MG63 (cell line): ENCODE data around the gene IL12RB2. TPM values are rescaled to one million over a fixed set of nuclear protein-coding genes. Genes with fewer than 3 reads are reported as not detected.
"Not testable (repeated sequence)": the region's sequence is repeated elsewhere in the genome, so short reads cannot be mapped to it uniquely, and the experiment has no call there.

Source experiments
- DNase-seq: peaks from one replicate; pipeline ENCODE4 v3.0.0-alpha.2; 2020
- H3K27me3 ChIP-seq: fragments of 250-450 bp; sonication (Bioruptor Pico); 2 replicates; pipeline ENCODE4 v1.5.1; 2020; ENCODE audit warnings: mild to moderate bottlenecking, moderate library complexity
- H3K36me3 ChIP-seq: fragments of 250-450 bp; sonication (Bioruptor Pico); 2 replicates; pipeline ENCODE4 v1.5.1; 2020; ENCODE audit warnings: mild to moderate bottlenecking, moderate library complexity
- H3K4me3 ChIP-seq: fragments of 250-450 bp; sonication (Bioruptor Pico); 2 replicates; pipeline ENCODE4 v1.5.1; 2020; ENCODE audit warnings: mild to moderate bottlenecking, moderate library complexity
- H3K9me3 ChIP-seq: fragments of 250-450 bp; sonication (Bioruptor Pico); 2 replicates; pipeline ENCODE4 v1.5.1; 2020; ENCODE audit warnings: mild to moderate bottlenecking, moderate library complexity
- total RNA-seq: library from RNA; depleted of rRNA; stranded (reverse); fragments of >200 nt; shearing (Covaris generic); gene quantifications from 2 replicates; pipeline ENCODE4 v1.2.3, GENCODE V29; 2014; ENCODE audit warnings: low replicate concordance

Gene IL12RB2
- total RNA-seq, 1 experiment from 2014 or later: not detected

DNA sequence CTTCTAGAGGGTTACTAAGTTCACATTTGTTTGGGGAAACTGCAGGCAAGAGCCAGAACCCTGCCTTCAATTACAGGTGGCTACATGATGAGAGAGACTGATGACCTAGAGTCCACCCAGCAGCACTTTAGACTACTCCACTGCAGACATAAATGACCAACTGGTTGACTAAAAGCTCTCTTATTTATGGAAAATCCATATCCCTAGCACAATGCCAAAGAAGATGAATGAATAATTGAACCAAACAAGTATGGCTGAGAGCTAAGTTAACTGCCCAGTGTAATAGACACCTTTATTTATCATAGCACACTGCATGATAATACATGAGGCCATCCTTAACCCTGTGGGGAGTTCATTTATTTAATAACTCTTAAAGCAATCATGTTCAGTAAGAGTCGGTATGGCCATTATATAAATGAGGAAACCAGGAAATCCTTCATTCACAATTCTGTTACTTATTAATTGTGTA is 60.4 kb downstream of the IL12RB2 start:
- H3K27me3 ChIP-seq: no peaks in the 10 kb centered on the region
- no peaks in the 10 kb centered on the region for H3K9me3 ChIP-seq
- DNase-seq: no peak
- no peaks in the 10 kb centered on the region; the same call in none of the 2 replicates for H3K36me3 ChIP-seq
- H3K4me3 ChIP-seq: no peak overlapping the region

DNA sequence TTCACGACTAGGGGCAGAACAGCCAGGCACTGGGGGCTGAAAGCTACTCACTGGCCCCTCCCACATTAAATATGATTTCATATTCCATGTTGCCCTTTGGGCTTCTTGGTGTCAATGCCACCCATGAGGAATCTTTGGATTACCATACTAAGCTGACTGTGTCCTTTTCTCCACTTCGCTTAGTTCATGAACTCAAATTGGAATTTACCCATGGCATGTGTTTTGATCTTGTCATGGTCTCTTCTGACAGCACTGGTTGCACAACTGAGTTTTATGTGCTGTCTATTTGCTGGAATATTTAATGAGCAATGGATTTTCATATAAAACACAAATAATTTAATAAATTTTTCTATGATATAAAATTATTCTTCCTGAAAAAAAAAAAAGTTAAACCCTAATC is 63.4 kb downstream of the IL12RB2 start:
- no peaks in the 10 kb centered on the region for H3K9me3 ChIP-seq
- no peak for DNase-seq
- no peaks in the 10 kb centered on the region; the same call in 1 of the 2 replicates for H3K36me3 ChIP-seq
- H3K4me3 ChIP-seq: no peak overlapping the region
- H3K27me3 ChIP-seq: no peaks in the 10 kb centered on the region

DNA sequence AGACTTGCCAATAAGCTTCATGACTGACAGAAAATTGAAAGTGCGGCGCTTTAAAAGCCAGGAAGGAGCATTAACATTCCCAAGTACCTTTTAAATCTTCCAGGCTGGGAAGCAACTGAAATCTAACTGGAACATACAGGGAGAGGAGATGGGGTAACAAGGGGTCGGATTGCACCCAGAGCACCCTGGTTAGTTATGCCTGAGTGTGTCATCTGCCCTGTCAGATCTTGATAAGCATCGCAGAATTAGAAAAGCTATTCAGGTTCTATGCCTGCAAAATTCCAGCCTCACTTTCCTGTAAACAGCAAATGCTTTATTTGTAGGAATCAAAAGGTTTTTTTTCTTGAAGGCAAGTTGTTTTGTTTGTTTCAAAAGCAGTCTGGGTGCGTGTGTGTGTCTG is 64.0 kb downstream of the IL12RB2 start:
- H3K4me3 ChIP-seq: no peak overlapping the region
- no peaks in the 10 kb centered on the region; the same call in 1 of the 2 replicates for H3K36me3 ChIP-seq
- DNase-seq: no peak
- no peaks in the 10 kb centered on the region for H3K27me3 ChIP-seq
- H3K9me3 ChIP-seq: no peaks in the 10 kb centered on the region

DNA sequence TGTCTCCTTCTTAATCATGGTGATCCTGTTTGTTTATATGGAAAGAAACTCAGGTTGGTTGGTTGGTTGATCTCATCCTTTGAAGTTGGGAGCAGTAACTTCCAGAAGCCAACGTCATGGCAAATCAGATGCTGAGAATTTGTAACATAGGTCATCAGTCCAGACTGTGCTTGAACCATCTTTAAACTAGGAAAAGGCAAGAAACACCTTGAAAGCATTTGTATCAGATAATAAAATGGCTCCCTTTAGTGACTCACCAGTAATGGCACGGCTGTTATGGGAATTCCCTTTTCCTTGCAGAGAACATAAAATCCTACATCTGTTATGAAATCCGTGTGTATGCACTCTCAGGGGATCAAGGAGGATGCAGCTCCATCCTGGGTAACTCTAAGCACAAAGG is 64.5 kb downstream of the IL12RB2 start:
- H3K36me3 ChIP-seq: peaks cover under 1% of the 10 kb centered on the region
- no peak for DNase-seq
- H3K4me3 ChIP-seq: no peak overlapping the region
- H3K27me3 ChIP-seq: no peaks in the 10 kb centered on the region
- H3K9me3 ChIP-seq: no peaks in the 10 kb centered on the region

DNA sequence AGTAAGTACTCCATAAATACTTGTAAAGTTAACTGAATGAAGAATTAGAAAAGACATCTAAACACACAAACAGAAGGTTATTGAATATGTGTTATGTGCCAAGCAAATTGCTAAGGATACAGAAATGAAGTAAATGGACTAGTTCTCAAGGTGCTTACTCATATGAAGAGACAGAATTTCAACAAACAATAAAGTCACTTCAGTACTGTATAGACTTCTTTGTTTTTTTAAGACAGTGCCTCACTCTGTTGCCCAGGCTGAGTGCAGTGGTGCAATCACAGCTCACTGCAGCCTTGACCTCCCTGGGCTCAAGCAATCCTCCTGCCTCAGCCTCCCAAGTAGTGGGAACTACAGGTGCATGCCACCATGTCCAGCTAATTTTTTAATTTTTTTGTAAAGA is 65.2 kb downstream of the IL12RB2 start:
- Histone ChIP-seq H3K9me3 (no peaks in the 10 kb centered on the region), H3K36me3 (peaks cover 3% of the 10 kb centered on the region), H3K4me3 (no peak overlapping the region), H3K27me3 (no peaks in the 10 kb centered on the region)
- DNase-seq: no peak

DNA sequence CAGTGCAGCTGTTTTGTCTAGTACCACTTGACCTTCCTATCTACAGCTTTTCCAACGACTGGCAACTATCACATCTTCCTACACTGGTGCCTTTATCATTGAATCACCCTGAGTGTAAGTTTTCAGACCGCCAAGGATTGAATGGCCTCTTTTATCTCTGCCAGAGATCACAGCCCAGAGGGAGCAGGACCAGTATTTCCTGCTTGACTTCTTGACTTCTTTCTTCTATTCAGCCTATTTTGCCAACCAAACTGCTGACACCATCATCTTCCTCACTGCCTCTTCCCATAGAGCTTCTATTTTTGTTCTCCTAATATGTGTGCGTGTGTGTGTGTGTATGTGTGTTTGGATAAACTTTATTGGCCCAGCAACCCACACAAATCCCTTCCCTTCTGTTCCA is 68.7 kb downstream of the IL12RB2 start:
- H3K27me3 ChIP-seq: no peaks in the 10 kb centered on the region
- no peak overlapping the region for H3K4me3 ChIP-seq
- no peak for DNase-seq
- no peaks in the 10 kb centered on the region for H3K9me3 ChIP-seq
- peaks cover 8% of the 10 kb centered on the region for H3K36me3 ChIP-seq

DNA sequence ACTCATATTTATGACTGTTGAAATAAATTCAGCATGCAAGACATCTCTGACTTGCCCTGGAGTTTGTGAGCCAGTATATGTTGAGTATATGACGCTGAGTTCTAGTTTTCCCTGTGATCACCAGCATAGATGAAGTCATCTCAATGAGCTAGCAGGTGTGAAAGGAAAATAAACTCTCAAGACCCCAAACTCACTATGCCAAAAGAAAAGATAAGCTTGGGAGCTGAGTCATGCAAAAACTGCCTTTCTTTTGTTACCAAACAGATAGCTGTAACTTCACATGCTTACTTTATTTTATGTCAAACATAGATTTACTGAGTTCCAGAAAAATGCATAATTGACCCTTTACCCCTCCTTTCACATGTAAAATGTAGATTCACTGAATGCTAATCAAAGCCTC is 69.6 kb downstream of the IL12RB2 start:
- peaks cover 8% of the 10 kb centered on the region for H3K36me3 ChIP-seq
- H3K9me3 ChIP-seq: no peaks in the 10 kb centered on the region
- H3K4me3 ChIP-seq: no peak overlapping the region
- DNase-seq: no peak
- no peaks in the 10 kb centered on the region for H3K27me3 ChIP-seq

DNA sequence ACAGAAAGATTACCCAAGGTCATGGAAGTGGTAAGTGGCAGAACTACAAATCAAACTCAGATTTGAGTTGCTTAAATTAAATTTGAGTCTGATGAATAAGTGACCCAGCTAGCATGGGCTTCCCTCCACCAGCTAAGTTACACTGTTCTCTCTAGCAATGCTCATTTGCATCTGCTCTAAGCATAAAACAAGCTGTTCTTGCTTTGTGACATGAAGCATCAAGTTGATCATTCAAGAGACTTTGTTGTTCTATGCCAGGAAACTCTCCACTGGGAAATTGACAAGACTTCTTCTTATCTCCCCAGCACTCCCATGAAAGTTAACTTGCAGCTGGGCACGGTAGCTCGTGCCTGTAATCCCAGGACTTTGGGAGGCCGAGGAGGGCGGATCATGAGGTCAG is 73.5 kb downstream of the IL12RB2 start:
- peaks cover 13% of the 10 kb centered on the region for H3K9me3 ChIP-seq
- no peak overlapping the region for H3K4me3 ChIP-seq
- DNase-seq: no peak
- no peaks in the 10 kb centered on the region for H3K27me3 ChIP-seq
- H3K36me3 ChIP-seq: peaks cover 30% of the 10 kb centered on the region

DNA sequence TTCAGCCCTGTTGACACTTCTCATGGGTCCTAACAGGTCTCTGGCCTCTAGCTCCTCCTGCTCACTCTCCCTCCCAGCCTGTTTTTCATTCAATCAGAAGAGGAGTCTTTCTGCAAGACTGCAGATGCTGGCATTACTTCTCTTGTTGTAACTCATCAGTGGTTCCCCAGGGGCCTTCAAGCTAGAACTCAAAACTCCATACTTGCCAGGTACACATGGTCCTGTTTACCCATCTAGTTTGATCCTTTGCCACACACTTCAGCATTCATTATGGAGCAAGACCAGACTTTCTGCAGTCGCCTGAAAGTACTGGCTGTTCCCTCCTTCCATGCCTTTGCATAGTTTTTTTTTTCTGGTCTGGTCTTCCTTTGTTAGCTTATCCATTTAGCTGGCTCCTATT is 74.6 kb downstream of the IL12RB2 start:
- DNase-seq: no peak
- Histone ChIP-seq H3K36me3 (peaks cover 33% of the 10 kb centered on the region), H3K27me3 (no peaks in the 10 kb centered on the region), H3K4me3 (no peak overlapping the region), H3K9me3 (peaks cover 13% of the 10 kb centered on the region)

DNA sequence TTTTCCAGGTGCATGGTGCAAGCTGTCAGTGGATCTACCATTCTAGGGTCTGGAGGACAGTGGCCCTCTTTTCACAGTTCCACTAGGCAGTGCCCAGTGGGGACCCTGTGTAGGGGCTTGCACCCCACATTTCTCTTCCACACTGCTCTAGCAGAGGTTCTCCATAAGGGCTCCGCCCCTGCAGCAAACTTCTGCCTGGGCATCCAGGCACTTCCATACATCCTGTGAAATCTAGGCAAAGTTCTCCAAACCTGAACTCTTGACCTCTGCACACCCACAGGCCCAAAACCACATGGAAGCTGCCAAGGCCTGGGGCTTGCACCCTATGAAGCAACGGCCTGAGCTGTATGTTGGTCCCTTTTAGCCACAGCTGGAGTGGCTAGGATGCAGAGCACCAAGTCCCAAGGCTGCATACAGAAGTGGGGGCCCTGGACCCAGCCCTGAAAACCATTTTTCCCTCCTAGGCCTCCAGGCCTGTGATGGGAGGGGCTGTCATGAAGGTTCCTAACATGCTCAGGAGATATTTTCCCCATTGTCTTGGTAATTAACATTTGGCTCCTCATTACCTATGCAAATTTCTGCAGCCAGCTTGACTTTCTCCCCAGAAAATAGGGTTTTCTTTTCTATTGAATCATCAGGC is 76.4 kb downstream of the IL12RB2 start:
- no peak for DNase-seq
- Histone ChIP-seq H3K36me3 (peaks cover 39% of the 10 kb centered on the region), H3K4me3 (no peak overlapping the region)

DNA sequence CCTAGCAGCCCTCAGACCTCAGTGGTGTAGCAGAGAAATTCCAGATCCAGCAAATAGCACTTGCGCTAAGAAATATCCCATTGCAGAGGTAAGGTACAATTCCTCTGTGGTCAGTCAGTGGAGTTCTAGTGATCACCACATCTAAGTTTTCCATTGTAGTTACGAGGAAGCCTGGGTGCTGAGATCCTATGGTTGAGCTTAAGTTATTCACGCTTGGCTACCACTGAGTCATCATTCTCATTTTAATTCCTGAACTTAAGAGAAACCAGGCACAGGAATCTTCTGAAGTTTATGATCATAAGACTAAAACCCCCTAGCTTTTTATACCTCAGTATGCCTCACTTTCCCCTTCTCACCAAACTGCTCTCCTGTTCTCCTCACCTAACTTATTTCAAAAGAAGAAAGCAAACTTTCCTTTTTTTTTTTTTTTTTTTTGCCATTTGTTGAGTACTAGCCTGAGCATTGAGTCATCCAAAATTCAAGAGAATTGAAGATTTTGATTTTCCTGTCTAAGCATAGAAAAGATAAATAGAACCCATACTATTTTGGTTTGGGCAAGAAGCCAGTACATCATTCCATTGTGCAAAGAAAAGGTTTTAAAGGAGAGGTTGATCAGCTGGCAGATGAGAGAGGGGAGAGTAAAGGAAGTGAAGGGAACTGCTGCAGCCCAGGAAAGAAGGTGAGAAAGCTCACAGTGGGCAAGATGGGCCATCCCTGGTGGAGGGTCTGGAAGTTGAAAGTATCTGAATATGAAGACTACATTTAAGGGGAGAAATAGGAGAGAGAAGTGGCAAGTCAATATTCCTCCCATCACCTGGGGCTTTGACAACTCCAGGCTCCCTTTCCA is 82.6 kb downstream of the IL12RB2 start:
- Histone ChIP-seq H3K36me3 (peaks cover 36% of the 10 kb centered on the region), H3K9me3 (peaks cover 3% of the 10 kb centered on the region), H3K27me3 (no peaks in the 10 kb centered on the region), H3K4me3 (no peak overlapping the region)
- DNase-seq: no peak

More for the DNA sequence above, 76.4 kb downstream of the IL12RB2 start:
- Histone ChIP-seq H3K9me3 (peaks cover 13% of the 10 kb centered on the region), H3K27me3 (no peaks in the 10 kb centered on the region)

DNA sequence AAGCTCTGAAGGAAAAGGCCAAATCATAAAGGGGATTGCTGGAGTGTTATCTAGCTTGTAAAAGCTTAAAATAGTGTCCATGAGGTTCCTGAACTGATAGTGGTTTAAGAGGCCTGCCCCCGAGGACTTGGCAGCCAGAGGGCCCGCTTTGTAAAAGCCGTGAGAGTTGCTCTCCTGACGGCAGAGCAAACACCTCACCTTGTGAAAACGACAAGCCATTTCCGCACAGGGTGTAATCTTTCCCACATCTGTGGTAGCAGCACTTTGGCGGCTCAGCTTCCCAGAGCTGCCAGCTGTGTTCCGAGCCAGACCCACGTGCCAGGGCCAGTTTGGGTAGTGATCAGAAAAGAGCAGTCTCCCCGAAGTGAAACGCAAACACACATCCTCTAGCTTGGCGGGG is 85.6 kb downstream of the IL12RB2 start:
- H3K36me3 ChIP-seq: peaks cover 28% of the 10 kb centered on the region
- no peaks in the 10 kb centered on the region for H3K9me3 ChIP-seq
- no peak for DNase-seq
- no peaks in the 10 kb centered on the region for H3K27me3 ChIP-seq
- H3K4me3 ChIP-seq: no peak overlapping the region

DNA sequence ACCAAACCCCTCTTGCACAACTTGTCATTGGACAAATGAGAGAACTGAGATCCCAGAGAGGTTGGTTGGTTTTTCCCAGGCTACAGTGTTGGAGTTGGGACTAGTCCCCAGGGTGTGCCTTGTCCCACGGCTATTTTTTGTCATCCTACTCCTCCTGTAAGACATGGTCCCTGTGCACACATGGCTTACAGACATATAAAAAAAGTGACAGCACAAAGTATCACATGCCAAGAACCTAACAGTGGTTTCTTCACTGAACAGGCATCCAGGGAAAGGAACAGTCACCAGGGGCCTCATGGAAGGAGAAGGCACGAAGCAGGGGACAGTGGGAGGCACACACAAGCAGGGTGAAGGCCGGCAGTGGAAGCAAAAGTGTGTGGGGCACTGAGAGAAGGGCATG is 86.1 kb downstream of the IL12RB2 start:
- Histone ChIP-seq H3K9me3 (no peaks in the 10 kb centered on the region), H3K4me3 (no peak overlapping the region), H3K27me3 (no peaks in the 10 kb centered on the region), H3K36me3 (peaks cover 28% of the 10 kb centered on the region)
- no peak for DNase-seq

DNA sequence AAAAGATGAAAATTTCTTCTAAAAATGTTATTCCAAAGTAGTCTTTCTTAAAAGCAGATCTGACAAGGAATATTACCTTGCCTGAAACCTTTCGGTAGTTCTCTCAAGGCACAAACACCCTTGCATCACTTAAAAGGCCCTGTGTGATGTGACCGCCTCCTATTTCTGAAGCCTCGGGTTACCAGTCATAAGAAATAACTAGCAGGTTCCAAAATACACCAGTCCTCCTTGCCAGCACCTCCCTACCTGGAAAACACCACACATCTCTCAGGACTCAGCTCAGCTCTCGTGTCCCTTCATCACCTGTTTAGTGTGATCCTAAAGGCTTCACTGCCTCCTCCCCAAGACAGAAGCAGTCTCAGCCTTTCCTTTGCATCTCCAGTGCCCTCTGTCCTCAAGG is 86.9 kb downstream of the IL12RB2 start:
- H3K27me3 ChIP-seq: no peaks in the 10 kb centered on the region
- H3K36me3 ChIP-seq: peaks cover 28% of the 10 kb centered on the region
- no peaks in the 10 kb centered on the region for H3K9me3 ChIP-seq
- DNase-seq: no peak
- no peak overlapping the region for H3K4me3 ChIP-seq

DNA sequence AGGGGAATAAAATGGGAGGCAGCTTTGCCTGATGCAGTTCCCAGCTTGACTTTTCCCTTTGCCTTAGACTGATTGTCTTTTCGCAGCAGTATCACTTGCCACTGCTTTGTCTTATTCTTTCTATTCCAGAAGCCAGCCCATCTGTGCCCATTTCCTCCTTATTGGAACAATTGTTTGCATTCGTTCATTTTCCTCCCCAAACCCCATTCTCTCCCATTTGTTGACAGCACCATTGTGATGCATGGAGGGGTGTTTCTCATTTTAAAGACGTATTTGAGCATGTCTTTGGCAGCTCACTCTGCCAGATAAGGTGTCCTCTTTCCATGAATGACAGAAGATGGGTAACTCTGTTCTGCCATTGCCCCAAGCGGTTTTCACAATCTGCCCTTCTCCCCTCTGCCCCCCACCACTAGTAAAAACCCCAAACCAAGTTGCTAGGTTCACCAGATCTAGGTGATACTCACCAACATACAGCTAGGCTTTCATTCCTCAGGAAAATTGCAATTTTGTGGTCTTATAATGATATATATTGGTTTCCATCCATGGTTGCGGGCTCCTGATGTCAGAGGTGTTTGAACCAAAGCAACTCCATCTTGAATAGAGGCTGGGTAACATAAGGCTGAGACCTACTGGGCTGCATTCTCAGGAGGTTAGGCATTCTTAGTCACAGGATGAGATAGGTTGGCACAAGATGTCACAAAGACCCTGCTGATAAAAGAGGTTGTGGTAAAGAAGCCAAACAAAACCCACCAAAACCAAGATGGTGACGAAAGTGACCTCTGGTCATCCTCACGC is 91.7 kb downstream of the IL12RB2 start:
- H3K27me3 ChIP-seq: no peaks in the 10 kb centered on the region
- H3K4me3 ChIP-seq: no peak overlapping the region
- H3K9me3 ChIP-seq: no peaks in the 10 kb centered on the region
- no peak for DNase-seq
- peaks cover 19% of the 10 kb centered on the region for H3K36me3 ChIP-seq

DNA sequence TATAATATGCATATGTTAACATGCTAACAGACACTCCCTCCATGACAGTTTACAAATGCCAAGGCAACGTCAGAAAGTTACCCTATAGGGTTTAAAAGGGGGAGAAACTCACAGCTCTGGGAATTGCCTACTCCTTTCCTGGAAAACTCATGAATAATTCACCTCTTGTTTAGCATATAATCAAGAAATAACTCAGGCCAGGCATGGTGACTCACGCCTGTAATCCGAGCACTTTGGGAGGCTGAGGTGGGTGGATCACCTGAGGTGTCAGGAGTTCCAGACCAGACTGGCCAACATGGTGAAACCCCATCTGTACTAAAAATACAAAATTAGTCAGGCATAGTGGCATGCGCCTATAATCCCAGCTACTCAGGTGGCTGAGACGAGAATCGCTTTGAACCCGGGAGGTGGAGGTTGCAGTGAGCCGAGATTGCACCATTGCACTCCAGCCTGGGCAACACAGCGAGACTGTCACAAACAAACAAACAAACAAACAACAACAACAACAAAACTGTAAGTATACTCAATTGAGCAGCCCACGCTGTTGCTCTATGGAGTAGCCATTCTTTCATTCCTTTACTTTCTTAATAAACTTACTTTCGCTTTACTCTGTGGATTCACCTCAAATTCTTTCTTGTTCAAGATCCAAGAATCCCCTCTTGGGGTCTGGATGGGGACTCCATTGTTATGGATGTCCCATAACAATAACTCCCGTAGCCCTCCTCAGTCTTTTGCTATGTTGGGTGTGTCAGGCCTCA is 92.5 kb downstream of the IL12RB2 start:
- H3K36me3 ChIP-seq: peaks cover 25% of the 10 kb centered on the region
- H3K27me3 ChIP-seq, H3K9me3 ChIP-seq, H3K4me3 ChIP-seq: not testable (repeated sequence)
- peak; percentile 51 for DNase-seq
